Measurements from ENCODE around the gene SLITRK5.

Gene SLITRK5, protein sequence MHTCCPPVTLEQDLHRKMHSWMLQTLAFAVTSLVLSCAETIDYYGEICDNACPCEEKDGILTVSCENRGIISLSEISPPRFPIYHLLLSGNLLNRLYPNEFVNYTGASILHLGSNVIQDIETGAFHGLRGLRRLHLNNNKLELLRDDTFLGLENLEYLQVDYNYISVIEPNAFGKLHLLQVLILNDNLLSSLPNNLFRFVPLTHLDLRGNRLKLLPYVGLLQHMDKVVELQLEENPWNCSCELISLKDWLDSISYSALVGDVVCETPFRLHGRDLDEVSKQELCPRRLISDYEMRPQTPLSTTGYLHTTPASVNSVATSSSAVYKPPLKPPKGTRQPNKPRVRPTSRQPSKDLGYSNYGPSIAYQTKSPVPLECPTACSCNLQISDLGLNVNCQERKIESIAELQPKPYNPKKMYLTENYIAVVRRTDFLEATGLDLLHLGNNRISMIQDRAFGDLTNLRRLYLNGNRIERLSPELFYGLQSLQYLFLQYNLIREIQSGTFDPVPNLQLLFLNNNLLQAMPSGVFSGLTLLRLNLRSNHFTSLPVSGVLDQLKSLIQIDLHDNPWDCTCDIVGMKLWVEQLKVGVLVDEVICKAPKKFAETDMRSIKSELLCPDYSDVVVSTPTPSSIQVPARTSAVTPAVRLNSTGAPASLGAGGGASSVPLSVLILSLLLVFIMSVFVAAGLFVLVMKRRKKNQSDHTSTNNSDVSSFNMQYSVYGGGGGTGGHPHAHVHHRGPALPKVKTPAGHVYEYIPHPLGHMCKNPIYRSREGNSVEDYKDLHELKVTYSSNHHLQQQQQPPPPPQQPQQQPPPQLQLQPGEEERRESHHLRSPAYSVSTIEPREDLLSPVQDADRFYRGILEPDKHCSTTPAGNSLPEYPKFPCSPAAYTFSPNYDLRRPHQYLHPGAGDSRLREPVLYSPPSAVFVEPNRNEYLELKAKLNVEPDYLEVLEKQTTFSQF

DNA sequence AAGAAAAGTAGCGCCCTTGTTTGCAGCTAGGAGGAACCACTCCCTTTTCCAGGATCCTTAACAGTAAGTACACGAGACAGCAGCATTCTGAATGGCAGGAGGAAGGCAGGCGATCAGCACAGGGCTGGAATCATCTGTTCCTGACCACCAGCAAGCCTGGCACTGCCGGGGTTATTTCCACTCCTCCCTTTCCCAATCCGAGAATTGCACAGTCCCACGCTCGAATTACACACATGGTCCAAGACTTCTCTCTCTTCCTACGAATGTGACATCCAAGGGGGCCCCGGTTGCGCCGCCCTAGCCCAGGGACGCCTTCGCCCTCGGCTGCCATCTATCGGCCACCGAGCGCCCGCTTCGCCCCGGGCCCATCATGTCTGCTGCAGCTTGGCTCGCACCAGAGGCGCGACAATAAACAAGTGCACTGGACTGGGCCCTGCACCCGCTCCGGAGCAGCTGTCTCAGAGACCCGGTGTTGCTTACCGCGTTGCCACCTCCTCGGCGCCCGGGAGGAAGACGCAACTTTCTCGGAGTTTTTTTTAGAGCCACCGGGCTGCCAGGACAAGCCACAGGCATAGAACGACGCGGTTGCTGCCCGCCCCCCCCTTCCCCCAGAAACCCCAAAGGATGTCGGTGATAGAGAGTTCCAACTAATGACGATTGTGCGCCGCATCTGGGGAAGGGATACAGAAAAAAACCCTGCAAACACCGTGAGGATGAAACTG lies at the start of gene SLITRK5:
SLITRK5 (plus strand) TSS at position 341 of the 722 bp plus-strand sequence. CDS start 4,018 bp downstream, outside the sequence.
- peak; percentile 78 for DNase-seq

DNA sequence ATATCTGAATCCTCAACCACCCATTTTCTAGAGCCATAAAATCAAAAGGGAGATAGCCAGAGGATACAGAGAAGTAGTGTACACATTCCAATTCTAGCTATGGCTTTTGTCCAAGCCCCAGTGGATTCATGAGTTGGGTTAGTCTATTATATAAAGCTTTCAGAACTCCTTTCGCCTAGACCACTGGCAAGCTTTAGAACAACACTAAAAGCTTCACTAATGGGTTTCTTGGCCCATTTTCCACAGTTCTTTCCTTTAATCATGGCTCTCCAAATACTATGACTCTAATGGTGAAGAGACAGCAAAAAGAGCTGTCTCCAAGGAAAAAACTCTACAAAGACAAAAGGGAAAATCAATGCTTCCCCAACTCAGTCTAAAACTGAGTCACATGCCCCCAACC lies 48.2 kb upstream of the SLITRK5 start:
- DNase-seq, result no peak

DNA sequence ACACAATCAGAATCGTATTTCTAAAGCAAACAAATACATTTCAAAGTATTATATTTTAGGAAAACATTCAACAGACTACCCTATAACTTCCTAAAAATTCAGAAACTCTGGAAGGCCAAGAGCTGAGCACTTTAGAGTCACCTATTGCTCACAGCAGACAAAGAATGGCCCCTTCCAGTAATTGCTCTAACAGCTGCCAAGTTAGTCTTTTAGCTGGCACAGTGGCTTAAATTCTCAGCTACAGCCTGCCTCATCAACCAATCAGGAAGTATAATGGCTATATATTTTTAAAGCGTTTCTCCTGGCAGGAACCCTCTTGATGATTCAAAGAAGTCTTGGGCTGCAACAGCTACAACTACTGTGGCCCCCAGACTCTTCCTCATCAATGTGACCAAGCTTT lies 14.9 kb upstream of the SLITRK5 start:
- DNase-seq, result peak; percentile 97

DNA sequence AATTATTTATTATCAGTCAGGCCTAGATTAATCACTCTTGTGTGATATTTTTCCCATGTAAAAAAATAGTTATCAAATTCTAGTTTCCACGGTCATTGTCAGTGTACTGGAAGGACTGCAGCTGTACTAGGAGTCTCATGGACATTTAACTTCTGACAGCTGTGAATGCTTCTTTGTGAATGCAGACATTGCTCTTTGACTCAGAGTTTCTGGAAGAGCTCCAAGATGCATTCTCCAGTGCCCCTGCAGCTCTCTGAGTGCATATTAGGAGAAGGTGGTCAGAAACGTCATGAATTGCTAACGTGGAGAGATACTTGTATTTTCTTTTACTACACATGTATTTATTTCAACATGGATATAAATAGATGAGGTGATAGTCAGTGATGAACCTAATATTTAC lies 9.7 kb upstream of the SLITRK5 start:
- peak; percentile 46 for DNase-seq

DNA sequence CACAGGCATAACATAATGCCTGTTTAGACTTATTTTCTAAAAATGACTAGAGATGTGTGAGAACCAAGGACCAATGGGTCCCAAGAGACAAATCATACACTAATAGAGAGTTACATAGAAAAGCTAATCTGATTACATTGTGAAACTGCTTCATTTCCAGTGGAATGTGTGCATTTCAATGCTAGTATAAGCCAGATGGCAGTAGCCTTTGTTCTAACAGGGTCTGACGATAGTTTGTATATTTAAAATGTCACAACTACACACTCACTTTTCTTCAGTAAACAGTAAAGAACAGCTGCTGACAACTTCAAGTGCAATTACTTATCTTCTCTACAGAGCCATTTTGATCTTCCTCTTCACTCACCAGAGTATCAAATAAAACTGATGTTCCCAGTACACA lies 4.3 kb upstream of the SLITRK5 start:
- DNase-seq, result no peak

DNA sequence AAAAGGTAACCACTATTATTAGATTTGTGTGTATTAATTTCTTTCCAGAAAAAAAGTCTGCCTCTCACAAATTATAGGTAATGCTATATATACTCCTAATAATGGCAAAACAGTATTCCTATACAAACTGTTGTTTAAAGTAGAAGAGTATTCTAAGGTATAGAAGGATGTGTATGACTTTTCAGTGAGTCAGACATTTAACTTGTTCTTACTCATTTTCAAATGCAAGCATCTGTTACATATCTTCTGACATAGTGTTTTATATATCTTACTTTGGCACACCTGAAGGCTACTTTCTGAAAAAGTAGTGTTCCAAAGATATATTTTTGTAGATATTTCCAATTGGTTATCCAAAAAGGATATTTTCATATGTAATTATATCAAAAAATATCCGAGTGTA lies 3.5 kb upstream of the SLITRK5 start:
- DNase-seq, result no peak

DNA sequence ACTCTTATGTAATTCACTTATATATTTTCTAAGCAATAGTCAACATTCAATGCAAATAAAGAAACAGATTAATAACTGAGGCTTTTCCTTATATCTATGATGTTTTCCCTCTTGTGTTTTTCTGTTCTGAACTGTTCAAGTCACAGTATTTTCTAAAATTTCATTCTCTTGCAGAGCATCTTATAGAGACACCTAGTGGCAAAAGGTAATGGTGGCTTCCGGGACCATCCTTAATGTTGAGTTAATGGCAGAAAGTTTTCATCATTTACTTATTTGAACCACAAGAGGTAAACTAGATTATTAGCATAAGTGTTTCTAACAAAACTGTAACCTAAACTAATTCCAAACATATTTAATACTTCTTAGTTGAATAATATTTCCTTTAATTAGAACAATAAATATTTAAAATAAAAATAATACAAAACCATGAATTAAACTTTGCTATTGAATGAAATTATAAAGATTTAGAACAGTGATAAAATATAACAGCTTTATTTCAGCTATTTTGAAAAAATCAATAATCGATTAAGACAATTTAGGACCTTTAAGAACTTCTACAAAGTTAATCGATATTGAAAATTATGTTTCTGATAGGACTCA lies 1.7 kb upstream of the SLITRK5 start:
- DNase-seq, result peak; percentile 57

DNA sequence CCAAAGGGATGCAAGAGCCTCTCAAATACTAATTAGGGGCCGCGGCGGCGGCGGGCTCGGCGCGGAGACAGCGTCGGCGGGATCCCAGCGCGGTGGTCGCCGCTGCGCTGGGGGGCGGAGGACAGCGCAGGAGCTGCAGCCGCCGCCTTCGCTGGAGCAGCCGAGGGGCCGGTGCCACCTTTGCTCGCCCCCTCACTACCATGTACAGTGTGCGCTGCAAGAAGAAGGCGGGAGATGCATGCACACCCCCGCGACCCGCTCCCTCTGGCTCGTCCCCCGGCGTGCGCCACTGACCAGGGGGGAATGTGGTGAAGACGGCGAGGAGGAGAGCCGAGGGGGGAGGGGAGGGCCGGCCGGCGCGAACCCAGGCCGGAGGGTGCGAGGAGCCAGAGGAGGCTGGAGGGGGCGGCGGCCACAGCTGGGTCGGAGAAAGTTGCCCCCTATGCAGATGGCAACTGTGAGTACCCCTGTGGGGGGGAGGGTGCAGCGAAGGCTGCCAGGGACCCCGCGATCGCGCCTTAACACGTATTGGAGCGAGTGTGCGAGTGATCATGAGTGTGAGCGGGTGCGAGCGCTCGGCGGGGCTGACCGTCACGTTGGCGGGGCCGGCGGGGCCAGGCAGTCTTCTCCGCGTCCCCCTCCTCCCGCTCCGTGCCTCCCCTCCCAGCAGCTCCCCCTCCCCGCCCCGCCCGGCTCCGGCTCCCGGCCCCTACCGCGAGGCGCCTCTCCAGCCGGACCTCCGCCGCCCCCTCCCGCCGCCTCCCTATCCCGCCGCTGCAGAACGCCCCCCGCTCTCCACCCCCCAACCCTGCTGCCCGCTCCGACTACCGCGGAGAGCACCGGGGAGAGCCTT lies 808 bp downstream of the SLITRK5 start:
- peak; percentile 43 for DNase-seq

DNA sequence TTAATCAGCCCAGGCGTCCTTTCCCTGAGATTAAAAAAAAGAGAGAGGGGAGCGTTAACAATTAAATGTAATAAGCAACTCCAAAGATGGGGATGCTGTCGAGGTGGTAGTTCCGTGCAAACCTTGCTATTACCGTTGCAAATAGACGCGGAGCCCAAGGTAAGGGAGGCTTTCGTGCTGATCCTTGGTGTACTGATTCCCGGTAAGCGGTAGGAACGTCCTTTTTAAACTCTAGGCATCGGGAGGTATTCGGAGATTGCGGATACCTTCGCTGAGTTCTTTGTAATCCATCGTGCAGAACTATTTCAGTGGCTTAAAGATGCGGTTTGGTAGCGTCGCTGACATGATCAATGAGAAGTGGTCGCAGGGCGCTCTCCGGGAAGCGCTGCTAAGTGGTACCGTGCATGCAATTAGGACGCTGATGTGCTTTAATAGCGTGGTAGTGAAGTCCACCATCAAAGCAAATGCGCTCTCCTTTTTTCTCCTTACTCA lies 3.1 kb downstream of the SLITRK5 start:
- no peak for DNase-seq

DNA sequence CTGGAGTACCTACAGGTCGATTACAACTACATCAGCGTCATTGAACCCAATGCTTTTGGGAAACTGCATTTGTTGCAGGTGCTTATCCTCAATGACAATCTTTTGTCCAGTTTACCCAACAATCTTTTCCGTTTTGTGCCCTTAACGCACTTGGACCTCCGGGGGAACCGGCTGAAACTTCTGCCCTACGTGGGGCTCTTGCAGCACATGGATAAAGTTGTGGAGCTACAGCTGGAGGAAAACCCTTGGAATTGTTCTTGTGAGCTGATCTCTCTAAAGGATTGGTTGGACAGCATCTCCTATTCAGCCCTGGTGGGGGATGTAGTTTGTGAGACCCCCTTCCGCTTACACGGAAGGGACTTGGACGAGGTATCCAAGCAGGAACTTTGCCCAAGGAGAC lies 4.7 kb downstream of the SLITRK5 start:
- no peak for DNase-seq

DNA sequence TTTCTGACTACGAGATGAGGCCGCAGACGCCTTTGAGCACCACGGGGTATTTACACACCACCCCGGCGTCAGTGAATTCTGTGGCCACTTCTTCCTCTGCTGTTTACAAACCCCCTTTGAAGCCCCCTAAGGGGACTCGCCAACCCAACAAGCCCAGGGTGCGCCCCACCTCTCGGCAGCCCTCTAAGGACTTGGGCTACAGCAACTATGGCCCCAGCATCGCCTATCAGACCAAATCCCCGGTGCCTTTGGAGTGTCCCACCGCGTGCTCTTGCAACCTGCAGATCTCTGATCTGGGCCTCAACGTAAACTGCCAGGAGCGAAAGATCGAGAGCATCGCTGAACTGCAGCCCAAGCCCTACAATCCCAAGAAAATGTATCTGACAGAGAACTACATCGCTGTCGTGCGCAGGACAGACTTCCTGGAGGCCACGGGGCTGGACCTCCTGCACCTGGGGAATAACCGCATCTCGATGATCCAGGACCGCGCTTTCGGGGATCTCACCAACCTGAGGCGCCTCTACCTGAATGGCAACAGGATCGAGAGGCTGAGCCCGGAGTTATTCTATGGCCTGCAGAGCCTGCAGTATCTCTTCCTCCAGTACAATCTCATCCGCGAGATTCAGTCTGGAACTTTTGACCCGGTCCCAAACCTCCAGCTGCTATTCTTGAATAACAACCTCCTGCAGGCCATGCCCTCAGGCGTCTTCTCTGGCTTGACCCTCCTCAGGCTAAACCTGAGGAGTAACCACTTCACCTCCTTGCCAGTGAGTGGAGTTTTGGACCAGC lies 5.3 kb downstream of the SLITRK5 start:
- no peak for DNase-seq

DNA sequence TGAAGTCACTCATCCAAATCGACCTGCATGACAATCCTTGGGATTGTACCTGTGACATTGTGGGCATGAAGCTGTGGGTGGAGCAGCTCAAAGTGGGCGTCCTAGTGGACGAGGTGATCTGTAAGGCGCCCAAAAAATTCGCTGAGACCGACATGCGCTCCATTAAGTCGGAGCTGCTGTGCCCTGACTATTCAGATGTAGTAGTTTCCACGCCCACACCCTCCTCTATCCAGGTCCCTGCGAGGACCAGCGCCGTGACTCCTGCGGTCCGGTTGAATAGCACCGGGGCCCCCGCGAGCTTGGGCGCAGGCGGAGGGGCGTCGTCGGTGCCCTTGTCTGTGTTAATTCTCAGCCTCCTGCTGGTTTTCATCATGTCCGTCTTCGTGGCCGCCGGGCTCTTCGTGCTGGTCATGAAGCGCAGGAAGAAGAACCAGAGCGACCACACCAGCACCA lies 5.9 kb downstream of the SLITRK5 start:
- DNase-seq, result no peak

DNA sequence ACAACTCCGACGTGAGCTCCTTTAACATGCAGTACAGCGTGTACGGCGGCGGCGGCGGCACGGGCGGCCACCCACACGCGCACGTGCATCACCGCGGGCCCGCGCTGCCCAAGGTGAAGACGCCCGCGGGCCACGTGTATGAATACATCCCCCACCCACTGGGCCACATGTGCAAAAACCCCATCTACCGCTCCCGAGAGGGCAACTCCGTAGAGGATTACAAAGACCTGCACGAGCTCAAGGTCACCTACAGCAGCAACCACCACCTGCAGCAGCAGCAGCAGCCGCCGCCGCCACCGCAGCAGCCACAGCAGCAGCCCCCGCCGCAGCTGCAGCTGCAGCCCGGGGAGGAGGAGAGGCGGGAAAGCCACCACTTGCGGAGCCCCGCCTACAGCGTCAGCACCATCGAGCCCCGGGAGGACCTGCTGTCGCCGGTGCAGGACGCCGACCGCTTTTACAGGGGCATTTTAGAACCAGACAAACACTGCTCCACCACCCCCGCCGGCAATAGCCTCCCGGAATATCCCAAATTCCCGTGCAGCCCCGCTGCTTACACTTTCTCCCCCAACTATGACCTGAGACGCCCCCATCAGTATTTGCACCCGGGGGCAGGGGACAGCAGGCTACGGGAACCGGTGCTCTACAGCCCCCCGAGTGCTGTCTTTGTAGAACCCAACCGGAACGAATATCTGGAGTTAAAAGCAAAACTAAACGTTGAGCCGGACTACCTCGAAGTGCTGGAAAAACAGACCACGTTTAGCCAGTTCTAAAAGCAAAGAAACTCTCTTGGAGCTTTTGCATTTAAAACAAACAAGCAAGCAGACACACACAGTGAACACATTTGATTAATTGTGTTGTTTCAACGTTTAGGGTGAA lies 6.6 kb downstream of the SLITRK5 start:
- DNase-seq, result peak; percentile 71

DNA sequence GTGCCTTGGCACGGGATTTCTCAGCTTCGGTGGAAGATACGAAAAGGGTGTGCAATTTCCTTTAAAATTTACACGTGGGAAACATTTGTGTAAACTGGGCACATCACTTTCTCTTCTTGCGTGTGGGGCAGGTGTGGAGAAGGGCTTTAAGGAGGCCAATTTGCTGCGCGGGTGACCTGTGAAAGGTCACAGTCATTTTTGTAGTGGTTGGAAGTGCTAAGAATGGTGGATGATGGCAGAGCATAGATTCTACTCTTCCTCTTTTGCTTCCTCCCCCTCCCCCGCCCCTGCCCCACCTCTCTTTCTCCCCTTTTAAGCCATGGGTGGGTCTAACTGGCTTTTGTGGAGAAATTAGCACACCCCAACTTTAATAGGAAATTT lies 7.2 kb downstream of the SLITRK5 start:
- DNase-seq, result no peak

DNA sequence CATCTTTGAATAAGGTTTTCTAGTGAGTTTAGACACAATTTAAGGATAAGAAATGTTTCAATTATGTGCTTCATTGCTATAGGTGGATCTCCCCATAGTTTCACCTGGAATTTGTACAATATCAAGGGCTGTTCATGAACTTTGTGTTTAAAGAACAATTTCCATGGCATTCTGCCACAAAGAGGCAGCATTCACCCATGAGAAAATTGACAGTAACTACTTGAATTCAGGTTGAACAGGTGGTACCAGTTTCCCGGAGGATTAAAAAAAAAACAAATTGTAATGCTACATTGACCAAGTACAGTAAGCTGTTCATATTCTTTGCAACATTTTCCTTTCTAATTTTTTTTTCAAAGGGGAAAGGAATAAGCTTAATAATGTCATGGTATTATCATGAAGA lies 9.1 kb downstream of the SLITRK5 start:
- peak; percentile 79 for DNase-seq

DNA sequence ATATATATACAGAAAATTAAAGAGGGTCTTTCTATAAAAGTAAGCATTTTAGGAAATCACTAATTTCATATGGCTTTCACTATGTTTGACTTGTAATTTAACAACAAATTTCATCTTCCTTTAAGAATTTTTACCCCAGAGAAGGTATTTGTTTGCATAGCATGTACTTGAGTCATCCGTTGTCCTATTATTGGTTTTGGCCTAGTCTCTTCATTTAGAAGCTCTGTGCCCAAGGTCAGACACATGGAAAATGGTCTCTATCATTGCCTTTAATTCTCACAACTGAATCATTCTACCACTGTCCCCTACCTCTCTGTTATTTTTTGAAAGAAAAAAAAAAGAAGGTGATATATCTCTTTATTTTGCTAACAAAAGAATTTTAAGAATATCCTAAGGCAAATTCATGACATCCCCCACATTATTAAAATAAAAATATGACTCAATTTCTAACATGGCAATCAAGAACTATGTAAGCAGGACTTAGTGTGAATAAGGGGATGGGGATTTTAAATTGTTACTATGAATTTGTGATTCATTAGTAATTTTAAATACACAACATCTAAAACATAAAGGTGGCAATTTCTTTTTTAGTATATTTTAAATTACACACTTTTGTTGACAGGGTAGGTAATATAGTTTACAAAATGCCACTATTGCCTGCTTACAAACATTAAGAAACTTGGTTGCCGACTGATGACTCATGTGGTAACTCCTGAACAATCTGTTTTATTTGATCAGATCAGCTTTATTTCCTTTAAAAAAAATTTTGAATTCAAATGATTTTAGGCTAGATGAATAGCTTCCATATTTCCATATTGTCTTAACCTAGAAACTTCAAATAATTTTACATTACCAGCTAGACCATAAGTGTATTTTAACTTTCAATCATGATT lies 13.9 kb downstream of the SLITRK5 start:
- no peak for DNase-seq

DNA sequence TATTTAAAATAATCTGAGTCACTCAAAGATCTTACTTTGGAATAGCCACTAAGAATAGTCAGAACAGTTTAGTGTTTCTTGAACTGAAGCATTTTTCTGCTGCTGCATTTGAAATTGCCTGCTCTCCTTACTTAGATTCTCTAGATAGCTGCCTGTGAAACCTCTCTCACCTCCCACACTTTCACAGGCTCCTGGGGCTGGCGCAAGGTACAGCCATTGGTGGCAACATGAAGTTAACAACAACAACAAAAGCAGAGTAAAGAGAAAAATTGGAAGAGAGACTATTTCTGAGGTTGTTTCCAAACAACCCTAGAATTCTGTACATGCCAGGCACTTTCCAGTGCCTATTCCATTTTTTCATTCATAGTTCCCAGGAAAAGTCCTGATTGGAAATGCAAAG lies 25.3 kb downstream of the SLITRK5 start:
- no peak for DNase-seq

DNA sequence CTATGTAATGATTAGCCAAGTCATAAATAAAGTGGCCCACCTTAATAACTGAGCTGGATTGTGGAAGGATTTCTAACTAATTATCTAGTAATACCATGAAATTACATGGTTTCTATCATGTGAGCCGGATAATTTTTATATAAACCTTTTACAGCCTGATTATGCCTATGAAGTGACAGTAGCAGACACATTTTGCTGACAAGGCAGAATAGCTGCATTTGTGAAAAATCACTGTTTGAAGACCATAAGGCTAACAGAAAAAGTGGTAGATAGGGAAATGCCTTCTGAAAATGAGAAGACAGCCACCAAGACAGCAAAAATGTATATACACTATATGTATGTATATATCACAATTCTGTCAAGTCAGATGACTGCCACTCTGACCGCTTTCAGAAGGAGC lies 27.1 kb downstream of the SLITRK5 start:
- no peak for DNase-seq

DNA sequence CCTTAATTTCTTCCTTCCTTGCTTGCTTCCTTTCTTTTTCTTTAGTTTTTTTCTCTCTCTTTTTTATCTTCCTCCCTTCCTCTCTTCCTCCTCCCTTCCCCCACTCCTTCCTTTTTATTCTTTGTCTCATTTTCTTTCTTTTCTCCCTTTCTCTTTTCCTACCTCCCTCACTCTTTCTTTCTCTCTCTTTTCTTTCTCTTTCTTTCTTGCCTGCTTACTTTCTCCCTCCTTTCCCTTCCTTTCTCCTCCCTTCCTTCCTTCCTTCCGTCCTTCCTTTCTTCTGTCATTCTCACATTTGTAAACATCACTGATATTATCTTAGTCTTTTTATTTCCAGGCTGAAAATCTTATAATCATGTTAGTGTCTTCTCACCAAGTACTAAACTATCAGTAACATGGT lies 38.8 kb downstream of the SLITRK5 start:
- no peak for DNase-seq
